ENCODE data around the gene GRID1. TPM values are rescaled to one million over a fixed set of nuclear protein-coding genes. Genes with fewer than 3 reads are reported as not detected.

GRID1 gene
- total RNA-seq, 4 donors from 2014 or later: 0.88 to 7.3 (median 4.1) TPM

- no peak overlapping the region for H3K27ac ChIP-seq
- no peaks in the 10 kb centered on the region for H3K36me3 ChIP-seq
- TF ChIP-seq CTCF (IDR thresholded peaks at IDR 0.05): no peak
- no peak for TF ChIP-seq POLR2A (IDR thresholded peaks at IDR 0.05)
- peaks cover 0 to 8% of the 10 kb centered on the region in 2 donors for H3K4me1 ChIP-seq
- H3K4me3 ChIP-seq: no peak overlapping the region
- intact Hi-C loops (cut with DNase I; ENCODE audit: low total_unique reads): no loop called here
- no peaks in the 10 kb centered on the region for H3K9me3 ChIP-seq
- H3K27me3 ChIP-seq: no peaks in the 10 kb centered on the region
- no peak for DNase-seq
Observed at GRCh38 chr10:85641479-85642009, 725.1 kb downstream of the GRID1 start.

- no peak overlapping the region for H3K4me3 ChIP-seq
- TF ChIP-seq CTCF (IDR thresholded peaks at IDR 0.05) (no peak), POLR2A (IDR thresholded peaks at IDR 0.05) (no peak)
- H3K27ac ChIP-seq: no peak overlapping the region
- H3K27me3 ChIP-seq: no peaks in the 10 kb centered on the region
- no peaks in the 10 kb centered on the region for H3K36me3 ChIP-seq
- intact Hi-C loops (cut with DNase I; ENCODE audit: low total_unique reads): no loop called here
- no peaks in the 10 kb centered on the region for H3K9me3 ChIP-seq
- no peak for DNase-seq
- peaks cover 0 to 8% of the 10 kb centered on the region in 2 donors for H3K4me1 ChIP-seq
Observed at GRCh38 chr10:85638797-85639196, 727.8 kb downstream of the GRID1 start.

GRCh38 chr10:85635650-85636049 lies 730.9 kb downstream of the GRID1 start:
- Histone ChIP-seq H3K27me3 (no peaks in the 10 kb centered on the region), H3K36me3 (no peaks in the 10 kb centered on the region), H3K4me1 (no peaks in the 10 kb centered on the region), H3K9me3 (no peaks in the 10 kb centered on the region), H3K4me3 (no peak overlapping the region), H3K27ac (no peak overlapping the region)
- no peak for DNase-seq
- TF ChIP-seq CTCF (IDR thresholded peaks at IDR 0.05) (no peak), POLR2A (IDR thresholded peaks at IDR 0.05) (no peak)
- intact Hi-C loops (cut with DNase I; ENCODE audit: low total_unique reads): no loop called here

GRCh38 chr10:85624511-85624910 lies 742.1 kb downstream of the GRID1 start:
- H3K9me3 ChIP-seq: no peaks in the 10 kb centered on the region
- no peaks in the 10 kb centered on the region for H3K36me3 ChIP-seq
- TF ChIP-seq POLR2A (IDR thresholded peaks at IDR 0.05): no peak
- no peak for TF ChIP-seq CTCF (IDR thresholded peaks at IDR 0.05)
- no peaks in the 10 kb centered on the region for H3K27me3 ChIP-seq
- intact Hi-C loops (cut with DNase I; ENCODE audit: low total_unique reads): no loop called here
- DNase-seq: no peak
- H3K27ac ChIP-seq: no peak overlapping the region
- H3K4me3 ChIP-seq: no peak overlapping the region
- H3K4me1 ChIP-seq: no peaks in the 10 kb centered on the region

- TF ChIP-seq POLR2A (IDR thresholded peaks at IDR 0.05): no peak
- no peak for TF ChIP-seq CTCF (IDR thresholded peaks at IDR 0.05)
- H3K36me3 ChIP-seq: no peaks in the 10 kb centered on the region
- H3K27me3 ChIP-seq: no peaks in the 10 kb centered on the region
- no peaks in the 10 kb centered on the region for H3K4me1 ChIP-seq
- H3K9me3 ChIP-seq: no peaks in the 10 kb centered on the region
- H3K27ac ChIP-seq: no peak overlapping the region
- DNase-seq: no peak
- intact Hi-C loops (cut with DNase I; ENCODE audit: low total_unique reads): no loop called here
- H3K4me3 ChIP-seq: no peak overlapping the region
Observed at GRCh38 chr10:85623758-85624157, 742.8 kb downstream of the GRID1 start.
